GM12878 (cell line): ENCODE measurements around the gene OS9.
A peak's percentile ranks its signal among the peaks of the same experiment; 100 is the strongest.

Experiments used
- CEBPZ ChIP-seq: fragments of 150-350 bp; IDR thresholded peaks from 2 replicates; pipeline ENCODE4 v1.6.1; 2016; ENCODE audit warnings: low read depth, low read length
- CTCF ChIP-seq, 3 experiments: IDR thresholded peaks in 2 of 3; conservative IDR thresholded peaks in 1 of 3; 2 replicates each; pipeline ENCODE4 v1.5.1; 2011; ENCODE audit warnings: low read depth in 3 of 3, low read length in 3 of 3, mild to moderate bottlenecking in 3 of 3, control low read depth in 2 of 3, moderate library complexity in 2 of 3, inconsistent platforms in 1 of 3, mixed read lengths in 1 of 3; ENCODE audit not compliant: control insufficient read depth in 2 of 3, insufficient read depth in 1 of 3; ENCODE audit errors: extremely low read depth in 1 of 3
- FOXK2 ChIP-seq: fragments of 450-650 bp; IDR thresholded peaks from 2 replicates; pipeline ENCODE4 v1.6.1; 2017; ENCODE audit warnings: mild to moderate bottlenecking, moderate library complexity
- MYC ChIP-seq: IDR thresholded peaks from 2 replicates; pipeline ENCODE4 v1.6.1; 2011; ENCODE audit warnings: mild to moderate bottlenecking, low read length, moderate library complexity, inconsistent platforms; ENCODE audit not compliant: insufficient read depth, insufficient replicate concordance, insufficient read length, severe bottlenecking
- NFXL1 ChIP-seq: fragments of 450-650 bp; IDR thresholded peaks from 2 replicates; pipeline ENCODE4 v1.6.1; 2017; ENCODE audit warnings: antibody characterized with exemption, mild to moderate bottlenecking, borderline replicate concordance
- NFYB ChIP-seq: IDR thresholded peaks from 2 replicates; pipeline ENCODE4 v1.6.1; 2011; ENCODE audit warnings: low read depth, mild to moderate bottlenecking, low read length, improper control_type of control experiment, moderate library complexity; ENCODE audit not compliant: insufficient read depth
- RELA ChIP-seq: fragments of 450-650 bp; IDR thresholded peaks from 2 replicates; pipeline ENCODE4 v1.8.0; 2014; ENCODE audit warnings: borderline replicate concordance; ENCODE audit not compliant: partially characterized antibody
- STAT3 ChIP-seq: IDR thresholded peaks from 2 replicates; pipeline ENCODE4 v1.6.1; 2011; ENCODE audit warnings: low read depth, low read length, improper control_type of control experiment
- USF2 ChIP-seq: IDR thresholded peaks from 2 replicates; pipeline ENCODE4 v1.6.1; 2011; ENCODE audit warnings: low read depth, low read length, improper control_type of control experiment, borderline replicate concordance

GRCh38 chr12:57765003-57765697 is 71.2 kb downstream of the OS9 start:
- TF ChIP-seq STAT3, result no peak
- no peak for TF ChIP-seq CEBPZ
- no peak for TF ChIP-seq FOXK2
- peak; percentile 35 to 45 (median 42) for TF ChIP-seq CTCF (IDR thresholded peaks at IDR 0.05 in 2 of 3, conservative IDR thresholded peaks at IDR 0.05 in 1 of 3; ENCODE audit: control insufficient read depth in 2 of 3, extremely low read depth in 1 of 3, insufficient read depth in 1 of 3, low read depth in 3 of 3, low read length in 3 of 3)
- TF ChIP-seq MYC, result no peak
- no peak for TF ChIP-seq NFYB
- TF ChIP-seq NFXL1, result no peak
- no peak for TF ChIP-seq RELA
- TF ChIP-seq USF2, result no peak
